Caco-2 (cell line): ENCODE results near the gene USP34. TPM values are rescaled to one million over a fixed set of nuclear protein-coding genes. Genes with fewer than 3 reads are reported as not detected.

Experiments
- BruUV-seq: library from RNA; stranded (reverse); fragments of 400-500 nt; replicated peaks from 2 replicates; lab custom pipeline; 2021; lab: Mats Ljungman, UMichigan
- CTCF ChIA-PET: fragments of 300-600 bp; sonication (Branson Sonifier 250); formaldehyde crosslinking; loops from one replicate; lab custom pipeline; 2022; ENCODE audit warnings: antibody characterized with exemption; lab: Charles Lee
- POLR2A ChIA-PET: fragments of 300-600 bp; sonication (Branson Sonifier 250); formaldehyde crosslinking; loops from one replicate; lab custom pipeline; 2022; ENCODE audit warnings: antibody characterized with exemption; lab: Charles Lee
- DNase-seq, 2 experiments: peaks; one replicate each; pipeline versions ENCODE4 v3.0.0 to v3.0.0-alpha.2; 2020 to 2022
- H3K27me3 ChIP-seq: replicated peaks from 2 replicates; pipeline ENCODE4 v1.6.0; 2011; ENCODE audit warnings: low read length; ENCODE audit not compliant: control insufficient read depth, insufficient read depth
- H3K36me3 ChIP-seq: 2 replicates; pipeline ENCODE4 v1.5.1; 2011; ENCODE audit warnings: low read length; ENCODE audit not compliant: control insufficient read depth, insufficient read depth
- H3K4me1 ChIP-seq: fragments of 250-450 bp; sonication (Bioruptor Pico); 2 replicates; pipeline ENCODE4 v1.5.1; 2020; ENCODE audit warnings: mild to moderate bottlenecking
- H3K4me3 ChIP-seq: 2 replicates; pipeline ENCODE4 v1.5.1; 2011; ENCODE audit warnings: low read depth, mild to moderate bottlenecking, control low read depth, low read length
- H3K9me3 ChIP-seq: fragments of 250-450 bp; sonication (Bioruptor Pico); 2 replicates; pipeline ENCODE4 v1.5.1; 2020; ENCODE audit warnings: mild to moderate bottlenecking, moderate library complexity
- H3K27ac Mint-ChIP-seq: one replicate; pipeline ENCODE4 v1.8.0; 2022; ENCODE audit warnings: mixed read lengths; ENCODE audit not compliant: unreplicated experiment
- H3K27me3 Mint-ChIP-seq: one replicate; pipeline ENCODE4 v1.8.0; 2022; ENCODE audit warnings: mixed read lengths; ENCODE audit not compliant: insufficient read depth, unreplicated experiment
- H3K36me3 Mint-ChIP-seq: one replicate; pipeline ENCODE4 v1.8.0; 2022; ENCODE audit warnings: mild to moderate bottlenecking, mixed read lengths; ENCODE audit not compliant: insufficient read depth, unreplicated experiment
- H3K4me1 Mint-ChIP-seq: one replicate; pipeline ENCODE4 v1.8.0; 2022; ENCODE audit warnings: low read depth, mixed read lengths; ENCODE audit not compliant: unreplicated experiment
- H3K4me3 Mint-ChIP-seq: one replicate; pipeline ENCODE4 v1.8.0; 2022; ENCODE audit warnings: mild to moderate bottlenecking, moderate library complexity, mixed read lengths; ENCODE audit not compliant: unreplicated experiment
- H3K9me3 Mint-ChIP-seq: one replicate; pipeline ENCODE4 v1.8.0; 2022; ENCODE audit warnings: mixed read lengths; ENCODE audit not compliant: unreplicated experiment
- intact Hi-C: fragments of 100-400 bp; cut with micrococcal nuclease; formaldehyde crosslinking; loops from one replicate; pipeline ENCODE4 v1.10.0; 2022; ENCODE audit not compliant: unreplicated experiment
- total RNA-seq: library from RNA; stranded (reverse); gene quantifications from 2 replicates; pipeline ENCODE4 v1.2.3, GENCODE V29; 2022
- TF ChIP-seq, protein P1 (sequence below), 2 experiments: fragments of 200-600 bp in 1 of 2; IDR thresholded peaks; 1 replicate in 1 of 2; 2 replicates in 1 of 2; pipeline versions ENCODE4 v1.5.1 to v1.8.0; 2011 to 2022; ENCODE audit warnings: antibody characterized with exemption in 1 of 2, control low read depth in 1 of 2, inconsistent platforms in 1 of 2, low read depth in 1 of 2, low read length in 1 of 2, mild to moderate bottlenecking in 1 of 2, moderate library complexity in 1 of 2; ENCODE audit not compliant: insufficient read depth in 1 of 2, severe bottlenecking in 1 of 2, unreplicated experiment in 1 of 2

Gene USP34
- total RNA-seq, 1 experiment from 2014 or later: 100 TPM

GRCh38 chr2:61425605-61426155 is 45.2 kb downstream of the USP34 start:
- Mint-ChIP-seq H3K9me3 (no peaks in the 10 kb centered on the region), H3K27me3 (no peaks in the 10 kb centered on the region), H3K4me1 (peaks cover 22% of the 10 kb centered on the region), H3K4me3 (no peak overlapping the region), H3K36me3 (peaks cover 6% of the 10 kb centered on the region), H3K27ac (peak overlapping the region; percentile 29)
- Histone ChIP-seq H3K9me3 (no peaks in the 10 kb centered on the region), H3K4me3 (no peak overlapping the region), H3K36me3 (no peaks in the 10 kb centered on the region), H3K27me3 (no peaks in the 10 kb centered on the region), H3K4me1 (peaks cover 6% of the 10 kb centered on the region)
- TF ChIP-seq, protein P1, sequence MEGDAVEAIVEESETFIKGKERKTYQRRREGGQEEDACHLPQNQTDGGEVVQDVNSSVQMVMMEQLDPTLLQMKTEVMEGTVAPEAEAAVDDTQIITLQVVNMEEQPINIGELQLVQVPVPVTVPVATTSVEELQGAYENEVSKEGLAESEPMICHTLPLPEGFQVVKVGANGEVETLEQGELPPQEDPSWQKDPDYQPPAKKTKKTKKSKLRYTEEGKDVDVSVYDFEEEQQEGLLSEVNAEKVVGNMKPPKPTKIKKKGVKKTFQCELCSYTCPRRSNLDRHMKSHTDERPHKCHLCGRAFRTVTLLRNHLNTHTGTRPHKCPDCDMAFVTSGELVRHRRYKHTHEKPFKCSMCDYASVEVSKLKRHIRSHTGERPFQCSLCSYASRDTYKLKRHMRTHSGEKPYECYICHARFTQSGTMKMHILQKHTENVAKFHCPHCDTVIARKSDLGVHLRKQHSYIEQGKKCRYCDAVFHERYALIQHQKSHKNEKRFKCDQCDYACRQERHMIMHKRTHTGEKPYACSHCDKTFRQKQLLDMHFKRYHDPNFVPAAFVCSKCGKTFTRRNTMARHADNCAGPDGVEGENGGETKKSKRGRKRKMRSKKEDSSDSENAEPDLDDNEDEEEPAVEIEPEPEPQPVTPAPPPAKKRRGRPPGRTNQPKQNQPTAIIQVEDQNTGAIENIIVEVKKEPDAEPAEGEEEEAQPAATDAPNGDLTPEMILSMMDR (IDR thresholded peaks at IDR 0.05; ENCODE audit: insufficient read depth in 1 of 2, low read depth in 1 of 2, low read length in 1 of 2, severe bottlenecking in 1 of 2, unreplicated experiment in 1 of 2): no peak
- CTCF ChIA-PET: interaction anchor here (0.6 kb wide), 1 partner anchor 22 kb away, joined by 9 read pairs; no protein-coding TSS in a partner anchor
- DNase-seq: no peak
- POLR2A ChIA-PET: no interaction called here
- intact Hi-C loops: loop anchor here (2.0 kb wide), 1 partner anchor 45 kb away; the partner anchor contains the start of gene USP34
- no TSS peak for BruUV-seq

- DNase-seq: no peak
- Histone ChIP-seq H3K4me1 (peaks cover 6% of the 10 kb centered on the region), H3K9me3 (no peaks in the 10 kb centered on the region), H3K27me3 (no peaks in the 10 kb centered on the region), H3K4me3 (no peak overlapping the region), H3K36me3 (no peaks in the 10 kb centered on the region)
- TF ChIP-seq, protein P1 (IDR thresholded peaks at IDR 0.05; ENCODE audit: insufficient read depth in 1 of 2, low read depth in 1 of 2, low read length in 1 of 2, severe bottlenecking in 1 of 2, unreplicated experiment in 1 of 2): no peak
- Mint-ChIP-seq H3K27ac (no peak overlapping the region), H3K4me1 (peaks cover 19% of the 10 kb centered on the region), H3K36me3 (peaks cover 6% of the 10 kb centered on the region), H3K9me3 (no peaks in the 10 kb centered on the region), H3K4me3 (no peak overlapping the region), H3K27me3 (no peaks in the 10 kb centered on the region)
- CTCF ChIA-PET: no interaction called here
- intact Hi-C loops: no loop called here
- no TSS peak for BruUV-seq
- POLR2A ChIA-PET: no interaction called here
Measured at GRCh38 chr2:61423714-61424113, 47.2 kb downstream of the USP34 start.

GRCh38 chr2:61421611-61422010 is 49.3 kb downstream of the USP34 start:
- Histone ChIP-seq H3K9me3 (no peaks in the 10 kb centered on the region), H3K27me3 (no peaks in the 10 kb centered on the region), H3K36me3 (no peaks in the 10 kb centered on the region), H3K4me1 (no peaks in the 10 kb centered on the region; the same call in none of the 2 replicates), H3K4me3 (no peak overlapping the region)
- H3K27me3 Mint-ChIP-seq: no peaks in the 10 kb centered on the region
- DNase-seq: no peak
- no TSS peak for BruUV-seq
- no peak overlapping the region for H3K4me3 Mint-ChIP-seq
- H3K4me1 Mint-ChIP-seq: peaks cover 13% of the 10 kb centered on the region
- TF ChIP-seq, protein P1 (IDR thresholded peaks at IDR 0.05; ENCODE audit: insufficient read depth in 1 of 2, low read depth in 1 of 2, low read length in 1 of 2, severe bottlenecking in 1 of 2, unreplicated experiment in 1 of 2): no peak
- no peaks in the 10 kb centered on the region for H3K9me3 Mint-ChIP-seq
- H3K36me3 Mint-ChIP-seq: peaks cover 5% of the 10 kb centered on the region
- ChIA-PET CTCF (no interaction called here), POLR2A (no interaction called here)
- intact Hi-C loops: no loop called here
- no peak overlapping the region for H3K27ac Mint-ChIP-seq
